HG02763 (cell line): ENCODE measurements around the gene OR2G6.
"Not testable (repeated sequence)": the region's sequence is repeated elsewhere in the genome, so short reads cannot be mapped to it uniquely, and the experiment has no call there.

Source experiments
- ATAC-seq: cut with Tn5 transposase; IDR thresholded peaks from one replicate; pipeline ENCODE4 v1.9.1; 2021; ENCODE audit warnings: mild to moderate bottlenecking, moderate library complexity; ENCODE audit not compliant: unreplicated experiment

OR2G6 gene

DNA sequence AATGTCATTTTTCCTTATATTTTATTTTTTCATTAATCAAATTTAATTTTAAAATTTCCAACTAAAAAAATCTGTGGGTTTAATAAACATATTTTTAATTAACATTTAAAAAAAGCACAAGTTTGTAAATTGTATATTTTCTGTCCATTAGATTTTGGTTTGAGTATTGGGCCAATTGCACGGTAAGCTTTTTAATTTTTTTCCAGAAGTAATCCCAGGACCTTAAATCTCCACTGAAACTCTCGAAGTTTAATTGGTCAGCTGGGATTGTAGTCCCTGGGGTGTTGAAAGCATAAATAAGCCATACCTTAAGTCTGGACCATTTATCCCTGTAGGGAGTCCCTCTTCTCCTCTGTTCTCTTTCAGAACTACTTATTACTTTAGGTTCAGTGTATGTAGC, at the start of gene OR2G6:
TSS of gene OR2G6 (plus strand) at position 301 of the 400 bp plus-strand sequence. CDS start 13,574 bp downstream, outside the sequence.
- ATAC-seq, result not testable (repeated sequence)

DNA sequence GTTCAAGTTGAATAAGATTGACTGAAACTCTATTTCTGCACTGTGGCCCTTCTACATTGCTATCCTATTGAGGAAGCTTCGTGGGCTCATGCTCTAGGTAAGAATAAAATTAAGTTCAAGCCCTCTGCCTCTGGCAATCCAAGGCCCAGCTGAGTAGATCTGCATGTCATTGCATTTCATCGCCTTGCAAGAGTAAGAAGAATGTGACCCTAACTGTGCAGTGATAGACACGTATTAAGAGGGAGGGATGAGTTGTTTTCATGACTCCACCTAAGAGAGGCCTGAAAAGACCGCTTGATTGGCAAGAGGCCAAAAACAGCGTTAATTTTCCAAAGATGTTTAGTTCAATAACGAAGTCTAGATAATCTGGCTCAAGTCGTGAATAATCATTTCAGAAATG, 48.8 kb upstream of the OR2G6 start:
- not testable (repeated sequence) for ATAC-seq

DNA sequence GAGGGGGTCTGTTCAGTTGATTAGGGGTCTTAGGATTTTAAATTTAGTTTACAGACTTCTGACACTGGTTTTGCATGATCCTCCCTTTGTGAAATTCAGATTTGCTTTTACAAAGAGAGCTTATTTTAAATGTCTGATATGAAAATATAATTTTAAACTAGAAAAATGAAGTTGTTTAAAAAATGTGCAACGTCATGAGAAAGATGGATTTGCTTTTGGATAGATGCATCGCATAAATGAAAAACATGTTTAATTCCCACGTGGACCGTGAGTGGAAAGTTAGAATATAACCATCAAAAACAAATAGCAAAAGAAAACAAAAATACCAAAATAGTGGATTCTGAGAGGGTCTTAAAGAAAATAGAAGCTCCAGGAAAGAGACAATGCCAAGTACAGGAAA, 36.7 kb upstream of the OR2G6 start:
- ATAC-seq, result no peak

DNA sequence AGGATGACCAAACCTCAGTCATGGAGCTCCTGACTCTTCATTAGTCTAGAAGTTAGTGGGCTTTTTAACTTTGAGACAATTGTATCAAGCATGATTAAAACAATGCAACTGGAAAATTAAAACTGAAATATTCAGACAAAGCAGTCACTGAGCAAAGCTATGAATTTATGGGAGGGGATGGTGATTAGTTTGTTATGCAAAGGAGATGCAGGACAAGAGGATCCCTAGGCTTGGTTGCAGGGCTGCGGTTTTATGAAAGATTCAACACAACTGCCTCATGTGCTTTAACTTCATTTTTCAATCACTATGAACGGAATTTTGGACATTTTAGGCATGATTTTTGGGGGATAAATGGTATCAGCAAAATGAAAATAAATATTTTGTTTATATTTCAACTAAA, 35.8 kb upstream of the OR2G6 start:
- not testable (repeated sequence) for ATAC-seq

DNA sequence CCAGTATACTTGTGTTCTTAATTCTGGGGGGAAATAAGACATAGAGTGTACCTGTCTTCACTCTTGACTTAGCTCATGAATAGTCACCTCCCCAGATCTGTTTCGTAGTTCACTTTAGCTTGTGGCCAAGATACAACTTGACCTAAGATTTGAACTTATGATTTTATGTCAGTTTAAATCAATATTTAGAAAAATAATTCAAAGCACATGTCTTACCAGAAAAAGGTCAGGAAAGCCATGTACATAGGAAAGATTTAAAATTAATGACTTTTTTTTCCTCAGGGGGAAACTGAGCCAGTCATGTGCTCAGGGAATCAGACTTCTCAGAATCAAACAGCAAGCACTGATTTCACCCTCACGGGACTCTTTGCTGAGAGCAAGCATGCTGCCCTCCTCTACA, 34.8 kb upstream of the OR2G6 start, which contains the start of gene OR2T3:
TSS of gene OR2T3 (plus strand) at position 301 of the 400 bp plus-strand sequence. CDS start at position 301, 0 bp downstream.
- not testable (repeated sequence) for ATAC-seq

DNA sequence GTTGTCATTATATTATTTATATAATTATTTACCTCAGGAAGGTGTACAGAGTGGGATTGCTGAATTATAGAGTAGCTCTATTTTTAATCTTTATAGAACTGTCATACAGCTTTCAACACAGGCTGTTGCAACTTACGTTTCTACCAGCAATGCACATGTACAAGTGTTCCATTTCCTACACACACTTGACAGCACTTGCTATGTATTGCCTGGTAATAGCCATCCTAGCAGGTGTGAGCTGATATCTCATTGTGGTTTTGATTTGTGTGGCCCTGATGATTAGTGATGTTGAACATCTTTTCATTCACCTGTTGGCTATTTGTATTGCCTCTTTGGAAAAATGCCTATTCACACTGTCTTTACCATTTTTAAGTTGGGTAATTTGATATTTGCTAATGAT, 32.2 kb upstream of the OR2G6 start:
- not testable (repeated sequence) for ATAC-seq

DNA sequence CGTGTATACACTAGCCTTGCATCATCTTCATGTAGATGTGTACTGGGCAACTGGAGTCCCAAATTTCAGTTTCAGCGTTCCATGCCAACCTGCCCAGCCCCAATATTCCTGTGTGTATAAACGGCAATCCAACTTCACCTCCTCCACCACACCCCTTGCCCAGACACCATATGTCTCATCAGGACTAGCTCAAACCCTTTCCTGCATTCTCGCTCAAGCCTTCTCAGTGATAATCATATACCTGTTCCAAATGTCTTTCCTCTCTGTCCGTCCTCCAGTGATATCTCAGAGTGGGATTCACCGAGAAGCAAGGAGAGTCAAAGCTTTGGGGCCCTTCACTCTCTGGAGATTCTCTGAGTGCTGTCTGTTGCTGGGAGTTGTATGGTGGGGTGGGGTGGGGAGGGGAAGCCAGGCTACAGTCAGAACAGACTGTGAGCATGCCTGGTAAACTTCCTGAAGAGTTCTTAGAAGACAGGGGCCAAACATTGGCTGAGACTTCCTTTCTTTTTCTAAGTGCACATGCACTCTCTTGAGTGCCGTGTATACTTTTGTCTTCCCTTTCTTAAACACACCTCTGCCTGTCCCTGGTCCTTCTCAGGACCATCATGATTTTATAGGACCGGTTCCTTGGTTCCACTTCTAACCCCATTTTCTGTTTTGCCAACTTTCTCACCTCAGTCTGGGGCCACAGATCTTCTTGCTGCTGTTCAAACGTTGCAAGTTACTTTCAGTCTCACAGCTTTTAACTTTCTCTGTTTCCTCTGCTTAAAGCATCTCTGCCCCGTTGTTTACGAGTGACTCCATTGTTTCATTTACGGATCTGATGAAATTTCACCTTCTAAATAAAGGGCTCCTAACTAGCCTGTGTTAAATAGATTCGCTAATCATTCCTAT, 25.9 kb upstream of the OR2G6 start:
- peak; percentile 87 for ATAC-seq

DNA sequence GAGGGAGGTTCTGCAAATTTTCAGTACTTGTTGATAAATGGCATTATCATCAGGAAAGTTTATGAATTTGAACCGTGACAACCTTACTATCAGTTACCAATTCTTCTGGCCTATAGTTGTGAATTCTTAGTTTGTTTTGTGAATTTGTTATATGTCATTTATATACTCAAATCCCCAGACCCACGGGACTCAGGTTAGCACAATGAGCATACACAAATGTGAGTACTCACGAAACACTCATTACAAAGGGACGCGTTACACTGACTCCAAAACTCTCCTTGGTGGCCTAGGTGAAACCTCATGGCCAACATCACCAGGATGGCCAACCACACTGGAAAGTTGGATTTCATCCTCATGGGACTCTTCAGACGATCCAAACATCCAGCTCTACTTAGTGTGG, 19.6 kb upstream of the OR2G6 start, which contains the start of gene OR2T5:
TSS of gene OR2T5 (plus strand) at position 301 of the 400 bp plus-strand sequence. CDS start at position 301, 0 bp downstream.
- ATAC-seq, result not testable (repeated sequence)

DNA sequence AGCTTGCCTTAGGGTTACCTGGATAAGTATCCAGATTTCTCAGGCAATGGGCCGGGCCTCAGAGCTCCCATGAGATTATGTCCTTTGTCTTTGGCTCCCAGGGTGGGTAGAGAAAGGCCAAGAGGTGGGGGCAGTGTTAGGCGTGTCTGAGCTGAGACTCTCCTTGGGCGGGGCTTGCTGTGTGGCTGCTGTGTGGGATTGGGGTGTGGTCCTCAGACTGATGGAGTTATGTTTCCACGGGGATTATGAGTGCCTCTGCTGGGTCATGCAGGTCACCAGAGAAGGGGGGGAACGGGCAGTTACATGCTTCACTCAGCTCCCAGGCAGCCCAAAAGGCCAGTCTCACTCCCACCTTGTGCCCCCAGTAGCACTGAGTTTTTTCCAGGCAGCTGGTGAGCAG, 11.2 kb upstream of the OR2G6 start:
- not testable (repeated sequence) for ATAC-seq

DNA sequence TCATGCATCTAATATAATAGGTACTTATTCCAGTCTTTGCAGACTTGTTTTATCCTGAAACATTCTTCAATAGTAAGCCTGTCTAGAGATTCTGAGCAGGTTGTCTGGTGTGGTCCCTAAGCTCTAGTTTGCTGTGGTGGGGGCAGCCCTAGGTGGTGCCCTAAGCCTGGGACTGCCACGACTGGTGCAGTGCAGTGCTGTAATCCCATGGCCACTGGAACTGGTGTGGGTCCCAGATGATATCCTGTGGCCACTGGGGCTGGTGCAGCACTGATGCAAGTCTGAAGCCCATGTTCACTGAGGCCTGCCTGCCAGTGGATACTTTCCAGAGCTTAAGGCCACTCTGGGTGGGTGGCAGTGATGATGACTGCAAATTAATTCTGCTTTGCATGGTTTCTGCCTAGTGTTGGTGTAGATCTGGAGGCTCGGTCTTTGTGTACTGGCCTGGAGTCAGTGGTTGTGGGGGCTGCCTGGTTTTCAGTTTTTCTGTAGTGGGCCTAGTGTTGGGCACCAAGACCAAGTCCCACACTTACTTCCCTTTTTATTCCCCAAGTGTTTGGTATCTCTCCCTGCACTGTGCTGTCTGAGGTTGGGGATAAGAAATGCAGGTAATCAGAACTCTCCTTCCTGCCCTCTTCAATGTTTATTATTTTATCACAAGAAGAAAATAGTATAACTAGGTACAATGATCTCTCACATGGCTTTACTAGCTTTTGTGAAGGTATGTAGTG, 7.4 kb upstream of the OR2G6 start:
- ATAC-seq, result not testable (repeated sequence)

DNA sequence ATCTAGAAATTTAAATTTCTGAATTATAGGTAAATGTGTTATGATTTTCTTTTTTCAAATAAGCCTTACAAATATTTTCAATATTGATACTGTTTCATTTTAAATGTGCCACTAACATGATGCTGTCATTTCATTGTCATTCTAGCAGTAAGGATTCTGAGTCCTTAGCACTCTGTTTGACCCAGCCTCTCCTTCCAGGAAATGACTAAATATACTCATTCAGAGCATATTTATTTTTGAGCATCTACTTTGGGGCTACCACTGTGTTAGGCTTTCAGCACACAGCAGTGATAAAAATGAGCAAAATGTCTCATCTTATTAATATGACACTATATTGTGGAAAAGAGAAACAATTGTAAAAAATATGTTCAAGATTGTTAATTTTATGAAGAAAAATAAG, 2.3 kb downstream of the OR2G6 start:
- not testable (repeated sequence) for ATAC-seq

DNA sequence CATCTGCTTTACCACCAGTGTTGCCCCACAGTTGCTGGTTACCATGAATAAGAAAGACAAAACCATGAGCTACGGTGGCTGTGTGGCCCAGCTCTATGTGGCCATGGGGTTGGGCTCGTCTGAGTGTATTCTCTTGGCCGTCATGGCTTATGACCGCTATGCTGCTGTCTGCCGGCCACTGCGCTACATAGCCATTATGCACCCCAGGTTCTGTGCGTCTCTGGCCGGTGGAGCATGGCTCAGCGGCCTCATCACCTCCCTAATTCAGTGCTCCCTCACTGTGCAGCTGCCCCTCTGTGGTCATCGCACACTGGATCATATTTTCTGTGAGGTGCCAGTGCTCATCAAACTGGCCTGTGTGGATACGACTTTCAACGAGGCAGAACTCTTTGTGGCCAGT, 14.0 kb downstream of the OR2G6 start:
- ATAC-seq, result no peak

DNA sequence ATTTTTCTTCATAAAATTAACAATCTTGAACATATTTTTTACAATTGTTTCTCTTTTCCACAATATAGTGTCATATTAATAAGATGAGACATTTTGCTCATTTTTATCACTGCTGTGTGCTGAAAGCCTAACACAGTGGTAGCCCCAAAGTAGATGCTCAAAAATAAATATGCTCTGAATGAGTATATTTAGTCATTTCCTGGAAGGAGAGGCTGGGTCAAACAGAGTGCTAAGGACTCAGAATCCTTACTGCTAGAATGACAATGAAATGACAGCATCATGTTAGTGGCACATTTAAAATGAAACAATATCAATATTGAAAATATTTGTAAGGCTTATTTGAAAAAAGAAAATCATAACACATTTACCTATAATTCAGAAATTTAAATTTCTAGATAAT, 29.6 kb downstream of the OR2G6 start:
- ATAC-seq, result not testable (repeated sequence)

DNA sequence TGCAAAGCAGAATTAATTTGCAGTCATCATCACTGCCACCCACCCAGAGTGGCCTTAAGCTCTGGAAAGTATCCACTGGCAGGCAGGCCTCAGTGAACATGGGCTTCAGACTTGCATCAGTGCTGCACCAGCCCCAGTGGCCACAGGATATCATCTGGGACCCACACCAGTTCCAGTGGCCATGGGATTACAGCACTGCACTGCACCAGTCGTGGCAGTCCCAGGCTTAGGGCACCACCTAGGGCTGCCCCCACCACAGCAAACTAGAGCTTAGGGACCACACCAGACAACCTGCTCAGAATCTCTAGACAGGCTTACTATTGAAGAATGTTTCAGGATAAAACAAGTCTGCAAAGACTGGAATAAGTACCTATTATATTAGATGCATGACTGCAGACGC, 39.5 kb downstream of the OR2G6 start:
- not testable (repeated sequence) for ATAC-seq

DNA sequence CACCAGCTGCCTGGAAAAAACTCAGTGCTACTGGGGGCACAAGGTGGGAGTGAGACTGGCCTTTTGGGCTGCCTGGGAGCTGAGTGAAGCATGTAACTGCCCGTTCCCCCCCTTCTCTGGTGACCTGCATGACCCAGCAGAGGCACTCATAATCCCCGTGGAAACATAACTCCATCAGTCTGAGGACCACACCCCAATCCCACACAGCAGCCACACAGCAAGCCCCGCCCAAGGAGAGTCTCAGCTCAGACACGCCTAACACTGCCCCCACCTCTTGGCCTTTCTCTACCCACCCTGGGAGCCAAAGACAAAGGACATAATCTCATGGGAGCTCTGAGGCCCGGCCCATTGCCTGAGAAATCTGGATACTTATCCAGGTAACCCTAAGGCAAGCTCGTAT, 43.2 kb downstream of the OR2G6 start:
- not testable (repeated sequence) for ATAC-seq

DNA sequence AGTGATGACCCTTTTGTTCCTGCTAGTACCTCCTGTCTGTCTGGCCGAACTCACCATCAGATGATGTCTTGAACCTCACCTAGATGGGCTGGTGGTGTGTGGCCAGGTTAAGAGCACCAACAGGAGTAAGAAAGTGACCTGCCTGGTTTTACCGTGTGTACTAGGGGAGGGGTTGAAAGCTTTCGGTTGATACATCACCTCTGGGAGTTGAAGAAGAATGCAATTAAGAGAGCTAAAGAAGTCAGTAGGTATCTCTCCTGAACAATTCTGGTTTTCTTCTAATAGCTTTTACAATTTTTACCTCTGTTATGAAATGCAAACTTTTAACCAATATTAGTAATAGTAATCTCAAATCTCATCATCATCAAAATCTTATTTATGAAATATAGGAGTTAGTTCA, 54.8 kb downstream of the OR2G6 start, which contains the start of gene OR2T29:
TSS of gene OR2T29 (minus strand) at position 101 of the 400 bp plus-strand sequence. CDS start 3,281 bp downstream, outside the sequence.
- not testable (repeated sequence) for ATAC-seq

DNA sequence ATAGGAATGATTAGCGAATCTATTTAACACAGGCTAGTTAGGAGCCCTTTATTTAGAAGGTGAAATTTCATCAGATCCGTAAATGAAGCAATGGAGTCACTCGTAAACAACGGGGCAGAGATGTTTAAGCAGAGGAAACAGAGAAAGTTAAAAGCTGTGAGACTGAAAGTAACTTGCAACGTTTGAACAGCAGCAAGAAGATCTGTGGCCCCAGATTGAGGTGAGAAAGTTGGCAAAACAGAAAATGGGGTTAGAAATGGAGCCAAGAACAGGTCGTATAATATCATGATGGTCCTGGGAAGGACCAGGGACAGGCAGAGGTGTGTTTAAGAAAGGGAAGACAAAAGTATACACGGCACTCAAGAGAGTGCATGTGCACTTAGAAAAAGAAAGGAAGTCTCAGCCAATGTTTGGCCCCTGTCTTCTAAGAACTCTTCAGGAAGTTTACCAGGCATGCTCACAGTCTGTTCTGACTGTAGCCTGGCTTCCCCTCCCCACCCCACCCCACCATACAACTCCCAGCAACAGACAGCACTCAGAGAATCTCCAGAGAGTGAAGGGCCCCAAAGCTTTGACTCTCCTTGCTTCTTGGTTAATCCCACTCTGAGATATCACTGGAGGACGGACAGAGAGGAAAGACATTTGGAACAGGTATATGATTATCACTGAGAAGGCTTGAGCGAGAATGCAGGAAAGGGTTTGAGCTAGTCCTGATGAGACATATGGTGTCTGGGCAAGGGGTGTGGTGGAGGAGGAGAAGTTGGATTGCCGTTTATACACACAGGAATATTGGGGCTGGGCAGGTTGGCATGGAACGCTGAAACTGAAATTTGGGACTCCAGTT, 57.9 kb downstream of the OR2G6 start:
- ATAC-seq, result peak; percentile 66

DNA sequence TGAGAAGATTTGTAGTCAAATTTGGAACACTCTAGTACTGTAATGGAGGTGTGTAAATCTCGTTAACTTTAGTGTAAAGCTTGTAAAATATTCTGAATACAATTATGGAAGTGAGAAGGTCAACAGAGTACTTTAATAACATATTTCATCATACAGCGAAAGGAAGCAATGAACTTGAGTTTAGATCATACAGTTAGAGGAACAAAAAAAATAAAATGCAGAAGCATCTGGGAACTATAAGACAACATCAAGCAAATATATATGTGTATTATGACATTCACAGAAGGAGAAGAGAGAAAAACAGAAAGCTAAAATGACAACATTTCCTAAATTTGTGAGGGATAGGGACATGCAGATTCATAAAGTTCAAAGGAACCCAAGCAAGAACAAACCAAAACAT, 61.2 kb downstream of the OR2G6 start:
- not testable (repeated sequence) for ATAC-seq

DNA sequence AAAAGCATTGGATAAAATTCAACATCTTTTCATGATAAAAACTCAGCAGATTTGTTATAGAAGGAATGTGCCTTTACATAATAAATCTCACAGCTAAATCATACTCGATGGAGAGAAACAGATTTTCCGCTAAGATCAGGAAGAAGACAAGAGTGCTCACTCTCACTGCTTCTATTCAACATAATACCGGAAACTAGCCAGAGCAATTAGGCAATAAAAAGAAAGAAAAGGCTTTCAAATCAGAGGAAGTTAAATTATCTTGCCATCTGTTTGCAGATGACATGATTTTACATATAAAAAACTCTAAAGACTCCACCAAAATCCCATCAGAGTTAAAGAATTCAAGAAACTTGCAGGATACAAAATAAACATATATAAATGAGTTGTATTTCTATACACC, 62.9 kb downstream of the OR2G6 start:
- ATAC-seq, result not testable (repeated sequence)

DNA sequence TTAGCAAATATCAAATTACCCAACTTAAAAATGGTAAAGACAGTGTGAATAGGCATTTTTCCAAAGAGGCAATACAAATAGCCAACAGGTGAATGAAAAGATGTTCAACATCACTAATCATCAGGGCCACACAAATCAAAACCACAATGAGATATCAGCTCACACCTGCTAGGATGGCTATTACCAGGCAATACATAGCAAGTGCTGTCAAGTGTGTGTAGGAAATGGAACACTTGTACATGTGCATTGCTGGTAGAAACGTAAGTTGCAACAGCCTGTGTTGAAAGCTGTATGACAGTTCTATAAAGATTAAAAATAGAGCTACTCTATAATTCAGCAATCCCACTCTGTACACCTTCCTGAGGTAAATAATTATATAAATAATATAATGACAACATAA, 64.2 kb downstream of the OR2G6 start:
- not testable (repeated sequence) for ATAC-seq
